ENCODE data around the gene TCTN1.

The TCTN1 gene

DNA sequence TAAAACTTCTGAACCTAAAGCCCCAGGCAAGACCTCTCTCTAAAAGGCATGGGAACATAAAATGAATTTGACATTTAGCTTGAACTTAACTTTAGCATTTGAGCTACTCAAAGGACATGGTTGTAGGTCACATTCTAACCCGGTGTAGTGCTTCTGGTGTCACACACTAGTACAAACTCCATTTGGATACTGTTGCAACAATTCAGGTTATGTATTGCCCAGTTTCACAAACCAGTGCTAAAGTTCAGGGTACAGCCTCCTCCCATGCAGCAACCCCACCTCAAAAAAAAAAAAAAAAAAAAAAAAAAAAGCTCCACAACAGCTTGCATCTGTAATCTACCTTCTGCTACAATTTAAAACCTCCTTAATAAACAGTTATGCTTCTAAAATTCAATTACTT, 38.6 kb upstream of the TCTN1 start:
- peaks cover 13% of the 10 kb centered on the region for H4K20me1 ChIP-seq (ENCODE audit: low read depth, low read length)
- TF ChIP-seq, protein P1, sequence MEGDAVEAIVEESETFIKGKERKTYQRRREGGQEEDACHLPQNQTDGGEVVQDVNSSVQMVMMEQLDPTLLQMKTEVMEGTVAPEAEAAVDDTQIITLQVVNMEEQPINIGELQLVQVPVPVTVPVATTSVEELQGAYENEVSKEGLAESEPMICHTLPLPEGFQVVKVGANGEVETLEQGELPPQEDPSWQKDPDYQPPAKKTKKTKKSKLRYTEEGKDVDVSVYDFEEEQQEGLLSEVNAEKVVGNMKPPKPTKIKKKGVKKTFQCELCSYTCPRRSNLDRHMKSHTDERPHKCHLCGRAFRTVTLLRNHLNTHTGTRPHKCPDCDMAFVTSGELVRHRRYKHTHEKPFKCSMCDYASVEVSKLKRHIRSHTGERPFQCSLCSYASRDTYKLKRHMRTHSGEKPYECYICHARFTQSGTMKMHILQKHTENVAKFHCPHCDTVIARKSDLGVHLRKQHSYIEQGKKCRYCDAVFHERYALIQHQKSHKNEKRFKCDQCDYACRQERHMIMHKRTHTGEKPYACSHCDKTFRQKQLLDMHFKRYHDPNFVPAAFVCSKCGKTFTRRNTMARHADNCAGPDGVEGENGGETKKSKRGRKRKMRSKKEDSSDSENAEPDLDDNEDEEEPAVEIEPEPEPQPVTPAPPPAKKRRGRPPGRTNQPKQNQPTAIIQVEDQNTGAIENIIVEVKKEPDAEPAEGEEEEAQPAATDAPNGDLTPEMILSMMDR (IDR thresholded peaks at IDR 0.05; ENCODE audit: insufficient read depth, low read length, poor library complexity, severe bottlenecking), result no peak
- no peak for TF ChIP-seq EZH2phosphoT487 (conservative IDR thresholded peaks at IDR 0.05; ENCODE audit: low read length)
- H3K27me3 ChIP-seq (ENCODE audit: low read length), result no peaks in the 10 kb centered on the region
- peaks cover 9% of the 10 kb centered on the region for H3F3A ChIP-seq (ENCODE audit: insufficient read depth)
- no peaks in the 10 kb centered on the region for H3K9me2 ChIP-seq (replicated peaks; ENCODE audit: insufficient read depth, low read length)
- H3K79me2 ChIP-seq (ENCODE audit: insufficient read depth, low read length), result peaks cover 92% of the 10 kb centered on the region
- H3K27ac ChIP-seq (ENCODE audit: low read depth, low read length), result no peak overlapping the region
- H3K36me3 ChIP-seq (ENCODE audit: low read length), result peaks cover 12% of the 10 kb centered on the region
- no peak overlapping the region for H3K4me3 ChIP-seq (ENCODE audit: insufficient read depth, low read length, poor library complexity, severe bottlenecking)
- H3K4me2 ChIP-seq (ENCODE audit: low read depth, low read length, poor library complexity, severe bottlenecking), result peak overlapping the region; percentile 14
- no peak overlapping the region for H3K9ac ChIP-seq (ENCODE audit: low read length)
- H3K9me3 ChIP-seq (ENCODE audit: insufficient read depth, low read length), result peaks cover 13% of the 10 kb centered on the region
- H2AFZ ChIP-seq (ENCODE audit: low read depth, low read length, severe bottlenecking), result no peak overlapping the region

DNA sequence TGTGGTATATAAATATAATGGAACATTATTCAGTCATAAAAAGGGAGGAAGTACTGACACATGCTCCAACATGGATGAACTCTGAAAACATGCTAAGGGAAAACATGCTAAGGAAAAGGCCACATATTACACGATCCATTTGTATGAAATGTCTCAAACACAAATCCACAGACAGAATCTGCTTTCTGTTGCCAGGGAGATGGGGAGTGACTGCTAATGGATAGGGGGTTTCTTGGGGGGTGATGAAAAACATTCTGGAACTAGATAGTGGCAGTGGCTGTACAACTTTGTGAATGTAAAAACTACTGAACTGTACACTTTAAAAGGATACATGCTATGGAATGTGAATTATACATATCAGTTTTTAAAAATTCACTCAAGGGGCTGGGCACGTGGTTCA, 37.4 kb upstream of the TCTN1 start:
- Histone ChIP-seq H3K27me3 (ENCODE audit: low read length) (no peaks in the 10 kb centered on the region), H4K20me1 (ENCODE audit: low read depth, low read length) (peaks cover 13% of the 10 kb centered on the region), H3K27ac (ENCODE audit: low read depth, low read length) (no peak overlapping the region), H3K9ac (ENCODE audit: low read length) (no peak overlapping the region), H3K9me3 (ENCODE audit: insufficient read depth, low read length) (peaks cover 10% of the 10 kb centered on the region), H3K36me3 (ENCODE audit: low read length) (peaks cover 10% of the 10 kb centered on the region), H3K4me3 (ENCODE audit: insufficient read depth, low read length, poor library complexity, severe bottlenecking) (no peak overlapping the region), H3K79me2 (ENCODE audit: insufficient read depth, low read length) (peaks cover 100% of the 10 kb centered on the region), H3F3A (ENCODE audit: insufficient read depth) (peaks cover 11% of the 10 kb centered on the region), H3K9me2 (replicated peaks; ENCODE audit: insufficient read depth, low read length) (no peaks in the 10 kb centered on the region), H2AFZ (ENCODE audit: low read depth, low read length, severe bottlenecking) (no peak overlapping the region), H3K4me2 (ENCODE audit: low read depth, low read length, poor library complexity, severe bottlenecking) (no peak overlapping the region)
- TF ChIP-seq EZH2phosphoT487 (conservative IDR thresholded peaks at IDR 0.05; ENCODE audit: low read length), result no peak

DNA sequence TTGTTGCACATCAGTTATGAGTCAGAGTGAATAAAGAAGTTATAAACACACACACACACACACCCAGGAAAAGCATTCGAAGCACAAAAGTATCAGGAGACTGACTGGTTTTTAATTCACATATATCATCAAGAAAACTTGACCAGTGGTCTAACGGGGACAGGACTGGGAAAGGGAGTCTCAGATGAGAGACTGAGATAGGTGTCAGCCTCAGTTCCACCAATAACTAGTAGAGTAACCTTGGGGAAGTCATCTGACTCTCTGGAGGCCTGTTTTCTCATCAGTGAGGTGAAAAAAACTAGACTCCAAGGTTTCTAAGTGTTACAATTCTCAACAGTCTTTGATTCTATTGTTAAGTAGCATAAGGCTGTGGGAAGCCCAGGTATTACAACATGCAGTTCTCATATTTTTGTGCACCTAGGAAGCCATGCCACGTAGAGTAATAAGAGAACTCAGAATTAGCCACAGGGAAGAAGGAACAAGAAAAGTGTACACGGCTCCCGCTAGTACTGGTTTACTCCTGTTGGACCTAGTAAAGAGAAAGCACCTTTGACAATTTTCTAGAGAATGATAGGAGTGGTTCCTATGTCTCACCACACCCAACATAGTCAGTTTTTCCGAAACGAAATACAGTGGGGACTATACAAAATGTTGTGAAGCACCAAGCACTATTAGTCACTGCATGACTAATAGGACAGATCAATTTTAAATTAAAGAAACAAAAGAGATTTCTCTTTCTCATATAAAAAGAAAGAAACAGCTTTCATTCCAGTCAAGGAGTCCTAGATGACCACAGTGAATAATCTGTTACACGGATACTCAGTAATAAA, 35.9 kb upstream of the TCTN1 start:
- no peak overlapping the region for H3K9ac ChIP-seq (ENCODE audit: low read length)
- H2AFZ ChIP-seq (ENCODE audit: low read depth, low read length, severe bottlenecking), result no peak overlapping the region
- no peaks in the 10 kb centered on the region for H3K27me3 ChIP-seq (ENCODE audit: low read length)
- H4K20me1 ChIP-seq (ENCODE audit: low read depth, low read length), result peaks cover 13% of the 10 kb centered on the region
- H3K27ac ChIP-seq (ENCODE audit: low read depth, low read length), result peak overlapping the region; percentile 4; the same call in 1 of the 2 replicates
- peaks cover 15% of the 10 kb centered on the region for H3F3A ChIP-seq (ENCODE audit: insufficient read depth)
- no peak for TF ChIP-seq EZH2phosphoT487 (conservative IDR thresholded peaks at IDR 0.05; ENCODE audit: low read length)
- TF ChIP-seq, protein P1 (IDR thresholded peaks at IDR 0.05; ENCODE audit: insufficient read depth, low read length, poor library complexity, severe bottlenecking), result no peak
- H3K9me2 ChIP-seq (replicated peaks; ENCODE audit: insufficient read depth, low read length), result no peaks in the 10 kb centered on the region
- no peak overlapping the region for H3K4me3 ChIP-seq (ENCODE audit: insufficient read depth, low read length, poor library complexity, severe bottlenecking)
- peaks cover 2% of the 10 kb centered on the region; the same call in 1 of the 2 replicates for H3K36me3 ChIP-seq (ENCODE audit: low read length)
- H3K79me2 ChIP-seq (ENCODE audit: insufficient read depth, low read length), result peaks cover 98% of the 10 kb centered on the region
- peak overlapping the region; percentile 83 for H3K4me2 ChIP-seq (ENCODE audit: low read depth, low read length, poor library complexity, severe bottlenecking)
- no peaks in the 10 kb centered on the region for H3K9me3 ChIP-seq (ENCODE audit: insufficient read depth, low read length)
